MCF 10A (cell line): ENCODE measurements around the gene DCLRE1C. TPM values are rescaled to one million over a fixed set of nuclear protein-coding genes. Genes with fewer than 3 reads are reported as not detected.
A peak's percentile ranks its signal among the peaks of the same experiment; 100 is the strongest.

ENCODE experiments used
- BruUV-seq: library from RNA; stranded (reverse); fragments of 400-500 nt; replicated peaks from 2 replicates; lab custom pipeline; 2021; lab: Mats Ljungman, UMichigan
- CTCF ChIA-PET: fragments of 300-600 bp; sonication (Branson Sonifier 250); formaldehyde crosslinking; extraction: SDS; loops from one replicate; lab custom pipeline; 2021; ENCODE audit warnings: antibody characterized with exemption, inconsistent platforms; lab: Yijun Ruan, JAX
- POLR2A ChIA-PET: fragments of 300-600, 350-650 bp; sonication (Branson Sonifier 250); formaldehyde crosslinking; extraction: SDS; loops from one replicate; lab custom pipeline; 2020; ENCODE audit warnings: antibody characterized with exemption, inconsistent platforms; lab: Yijun Ruan, JAX
- DNase-seq: peaks from one replicate; pipeline ENCODE4 v3.0.0-alpha.2; 2018; ENCODE audit not compliant: unreplicated experiment
- H3K27ac Mint-ChIP-seq: one replicate; pipeline ENCODE4 v1.8.0; 2022; ENCODE audit warnings: mild to moderate bottlenecking, low read depth, mixed read lengths; ENCODE audit not compliant: unreplicated experiment
- H3K27me3 Mint-ChIP-seq: one replicate; pipeline ENCODE4 v1.8.0; 2022; ENCODE audit warnings: mixed read lengths; ENCODE audit not compliant: insufficient read depth, unreplicated experiment
- H3K36me3 Mint-ChIP-seq: one replicate; pipeline ENCODE4 v1.8.0; 2022; ENCODE audit warnings: mild to moderate bottlenecking, moderate library complexity, mixed read lengths; ENCODE audit not compliant: insufficient read depth, unreplicated experiment
- H3K4me1 Mint-ChIP-seq: one replicate; pipeline ENCODE4 v1.8.0; 2022; ENCODE audit warnings: mixed read lengths; ENCODE audit not compliant: insufficient read depth, unreplicated experiment
- H3K4me3 Mint-ChIP-seq: one replicate; pipeline ENCODE4 v1.8.0; 2022; ENCODE audit warnings: mild to moderate bottlenecking, moderate library complexity, mixed read lengths; ENCODE audit not compliant: unreplicated experiment
- H3K9me3 Mint-ChIP-seq: one replicate; pipeline ENCODE4 v1.8.0; 2022; ENCODE audit warnings: mixed read lengths; ENCODE audit not compliant: unreplicated experiment
- intact Hi-C: fragments of 100-400 bp; cut with micrococcal nuclease; formaldehyde crosslinking; loops from 2 replicates; pipeline ENCODE4 v1.14.1; 2022
- total RNA-seq: library from RNA; stranded (reverse); gene quantifications from 2 replicates; pipeline ENCODE4 v1.2.3, GENCODE V29; 2022
- TF ChIP-seq, protein P1 (sequence below): fragments of 200-600 bp; IDR thresholded peaks from one replicate; pipeline ENCODE4 v1.8.0; 2022; ENCODE audit warnings: antibody characterized with exemption, mild to moderate bottlenecking; ENCODE audit not compliant: unreplicated experiment

DCLRE1C gene
- total RNA-seq, 1 experiment from 2014 or later, result 10.3 TPM

DNA sequence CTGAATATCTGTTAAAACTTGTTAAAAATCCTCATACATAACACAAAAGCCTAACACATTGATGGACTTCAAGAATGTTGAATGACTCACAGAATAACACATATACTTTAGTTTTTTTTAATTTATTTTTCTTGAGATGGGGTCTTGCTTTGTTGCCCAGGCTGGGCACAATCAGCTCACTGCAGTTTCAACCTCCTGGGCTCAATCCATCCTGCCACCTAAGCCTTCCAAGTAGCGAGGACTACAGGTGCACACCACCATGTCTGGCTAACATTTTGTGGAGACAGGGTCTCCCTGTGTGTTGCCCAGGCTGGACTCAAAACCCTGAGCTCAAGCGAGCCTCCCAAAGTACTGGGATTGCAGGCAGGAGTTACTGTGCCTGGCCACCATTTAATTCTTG, 47.1 kb downstream of the DCLRE1C start:
- CTCF ChIA-PET, result no interaction called here
- TF ChIP-seq, protein P1, sequence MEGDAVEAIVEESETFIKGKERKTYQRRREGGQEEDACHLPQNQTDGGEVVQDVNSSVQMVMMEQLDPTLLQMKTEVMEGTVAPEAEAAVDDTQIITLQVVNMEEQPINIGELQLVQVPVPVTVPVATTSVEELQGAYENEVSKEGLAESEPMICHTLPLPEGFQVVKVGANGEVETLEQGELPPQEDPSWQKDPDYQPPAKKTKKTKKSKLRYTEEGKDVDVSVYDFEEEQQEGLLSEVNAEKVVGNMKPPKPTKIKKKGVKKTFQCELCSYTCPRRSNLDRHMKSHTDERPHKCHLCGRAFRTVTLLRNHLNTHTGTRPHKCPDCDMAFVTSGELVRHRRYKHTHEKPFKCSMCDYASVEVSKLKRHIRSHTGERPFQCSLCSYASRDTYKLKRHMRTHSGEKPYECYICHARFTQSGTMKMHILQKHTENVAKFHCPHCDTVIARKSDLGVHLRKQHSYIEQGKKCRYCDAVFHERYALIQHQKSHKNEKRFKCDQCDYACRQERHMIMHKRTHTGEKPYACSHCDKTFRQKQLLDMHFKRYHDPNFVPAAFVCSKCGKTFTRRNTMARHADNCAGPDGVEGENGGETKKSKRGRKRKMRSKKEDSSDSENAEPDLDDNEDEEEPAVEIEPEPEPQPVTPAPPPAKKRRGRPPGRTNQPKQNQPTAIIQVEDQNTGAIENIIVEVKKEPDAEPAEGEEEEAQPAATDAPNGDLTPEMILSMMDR, result no peak
- H3K4me1 Mint-ChIP-seq, result no peaks in the 10 kb centered on the region
- peaks cover 65% of the 10 kb centered on the region for H3K36me3 Mint-ChIP-seq
- DNase-seq, result no peak
- no peak overlapping the region for H3K4me3 Mint-ChIP-seq
- no peaks in the 10 kb centered on the region for H3K27me3 Mint-ChIP-seq
- intact Hi-C loops, result no loop called here
- no peak overlapping the region for H3K27ac Mint-ChIP-seq
- POLR2A ChIA-PET, result interaction anchor here (1.1 kb wide), 1 partner anchor 28 kb away, joined by 3 read pairs; the partner anchor contains the start of gene SUV39H2
- BruUV-seq, result no TSS peak
- H3K9me3 Mint-ChIP-seq, result no peaks in the 10 kb centered on the region

DNA sequence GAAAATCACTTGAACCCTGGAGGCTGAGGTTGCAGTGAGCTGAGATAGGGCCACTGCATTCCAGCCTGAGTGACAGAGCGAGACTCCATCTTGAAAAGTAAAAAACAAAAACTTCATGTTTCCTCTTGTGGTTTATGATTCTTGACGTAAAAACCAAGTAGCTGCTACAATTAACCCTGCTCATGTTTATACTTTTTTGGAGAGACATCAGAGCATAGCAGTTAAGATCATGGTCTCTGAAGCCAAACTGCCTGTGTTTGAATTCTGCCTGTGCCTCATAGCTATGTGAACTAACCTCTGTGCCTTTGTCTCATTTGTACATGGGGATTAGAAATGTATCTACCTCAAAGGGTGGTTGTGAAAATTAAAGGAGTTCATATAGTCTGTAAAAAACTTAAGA, 48.0 kb downstream of the DCLRE1C start:
- ChIA-PET POLR2A (interaction anchor here (1.3 to 1.4 kb wide), 2 partner anchors 28 to 199 kb away, joined by 3 to 6 read pairs; partner anchors contain the start of gene SUV39H2), CTCF (interaction anchor here (0.5 to 3.7 kb wide), 4 partner anchors 16 to 193 kb away, joined by 3 to 18 read pairs (median 4); no protein-coding TSS in a partner anchor)
- H3K27me3 Mint-ChIP-seq, result no peaks in the 10 kb centered on the region
- no peak overlapping the region for H3K27ac Mint-ChIP-seq
- H3K36me3 Mint-ChIP-seq, result peaks cover 56% of the 10 kb centered on the region
- no peak overlapping the region for H3K4me3 Mint-ChIP-seq
- no peaks in the 10 kb centered on the region for H3K9me3 Mint-ChIP-seq
- no peak for DNase-seq
- H3K4me1 Mint-ChIP-seq, result no peaks in the 10 kb centered on the region
- TF ChIP-seq, protein P1, result no peak
- intact Hi-C loops, result no loop called here
- BruUV-seq, result no TSS peak

DNA sequence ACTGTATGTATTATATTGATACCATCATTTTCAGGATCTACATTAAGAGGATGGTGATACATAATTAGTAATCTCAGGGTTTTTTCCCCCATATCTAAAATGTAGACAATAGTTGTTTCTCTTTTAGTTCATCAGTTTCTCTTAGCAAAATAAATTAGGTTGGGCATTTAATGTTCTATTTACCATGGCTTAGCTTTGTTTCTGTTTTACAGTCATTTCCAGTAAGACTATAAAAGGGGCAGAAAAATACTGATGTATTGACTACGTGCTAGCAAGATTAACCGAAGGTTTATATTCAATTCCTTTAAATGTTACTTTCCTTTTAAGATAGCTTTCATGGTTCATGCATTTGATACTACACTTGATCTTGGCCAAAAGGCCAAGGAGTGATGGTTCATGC, 49.0 kb downstream of the DCLRE1C start:
- no peak for DNase-seq
- ChIA-PET POLR2A (interaction anchor here (1.2 to 1.4 kb wide), 2 partner anchors 25 to 27 kb away, joined by 3 to 6 read pairs; partner anchors contain the start of gene SUV39H2), CTCF (interaction anchor here (0.7 to 3.7 kb wide), 7 partner anchors 15 to 454 kb away, joined by 3 to 18 read pairs (median 3); no protein-coding TSS in a partner anchor)
- Mint-ChIP-seq H3K4me3 (no peak overlapping the region), H3K4me1 (no peaks in the 10 kb centered on the region), H3K27ac (no peak overlapping the region), H3K9me3 (no peaks in the 10 kb centered on the region), H3K27me3 (no peaks in the 10 kb centered on the region), H3K36me3 (peaks cover 46% of the 10 kb centered on the region)
- TF ChIP-seq, protein P1, result no peak
- BruUV-seq, result no TSS peak
- intact Hi-C loops, result no loop called here

DNA sequence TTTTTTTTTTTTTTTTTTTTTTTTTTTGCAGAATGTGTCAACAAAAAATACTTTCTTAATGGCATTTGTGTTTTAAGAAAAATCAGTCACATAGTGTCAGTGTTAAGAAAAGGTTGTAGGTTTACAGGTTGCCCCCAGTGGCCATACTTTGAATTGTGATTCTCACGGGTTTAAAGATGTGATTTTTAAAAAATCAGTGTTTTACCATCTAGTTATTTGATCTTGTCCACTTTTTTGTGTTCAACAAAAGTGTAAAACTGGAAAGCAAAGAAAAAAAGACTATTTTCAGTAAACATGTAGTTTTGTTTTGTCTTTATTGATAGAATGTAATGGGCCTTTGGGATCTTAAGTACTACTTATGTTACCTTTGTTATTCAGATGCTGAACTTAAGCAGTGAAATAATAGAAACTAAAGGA, 49.6 kb downstream of the DCLRE1C start:
- TF ChIP-seq, protein P1, result peak; percentile 39
- Mint-ChIP-seq H3K36me3 (peaks cover 40% of the 10 kb centered on the region), H3K9me3 (no peaks in the 10 kb centered on the region), H3K27me3 (no peaks in the 10 kb centered on the region), H3K4me3 (no peak overlapping the region), H3K27ac (no peak overlapping the region), H3K4me1 (no peaks in the 10 kb centered on the region)
- DNase-seq, result peak; percentile 39
- intact Hi-C loops, result no loop called here
- ChIA-PET CTCF (interaction anchor here (0.7 to 3.7 kb wide), 6 partner anchors 14 to 455 kb away, joined by 3 to 18 read pairs (median 3); no protein-coding TSS in a partner anchor), POLR2A (interaction anchor here (1.2 to 1.7 kb wide), 3 partner anchors 25 to 27 kb away, joined by 3 to 6 read pairs (median 5); partner anchors contain the start of gene SUV39H2)
- BruUV-seq, result no TSS peak
